K562 (cell line): ENCODE measurements around the gene AAGAB. TPM values are rescaled to one million over a fixed set of nuclear protein-coding genes. Genes with fewer than 3 reads are reported as not detected.

Experiments used
- BCL6 ChIP-seq: fragments of 250-450 bp; sonication (Bioruptor Pico); IDR thresholded peaks from 2 replicates; pipeline ENCODE4 v1.4.0; 2020
- BRD9 ChIP-seq: fragments of 450-650 bp; IDR thresholded peaks from 2 replicates; pipeline ENCODE4 v1.6.1; 2018; ENCODE audit warnings: low read depth; ENCODE audit not compliant: partially characterized antibody
- CBX3 ChIP-seq, 2 experiments: IDR thresholded peaks; 1 replicate in 1 of 2; 2 replicates in 1 of 2; pipeline ENCODE4 v1.6.1; 2012; ENCODE audit warnings: inconsistent platforms in 2 of 2, low read length in 2 of 2, borderline replicate concordance in 1 of 2, control low read depth in 1 of 2
- CHD4 ChIP-seq: fragments of 200-600 bp; sonication (generic); IDR thresholded peaks from 3 replicates; pipeline ENCODE4 v1.6.1; 2012; ENCODE audit warnings: low read depth, mild to moderate bottlenecking, mixed read lengths, low read length, inconsistent platforms; ENCODE audit not compliant: insufficient read depth, insufficient replicate concordance, poor library complexity, severe bottlenecking
- DNMT1 ChIP-seq: fragments of 450-650 bp; IDR thresholded peaks from 2 replicates; pipeline ENCODE4 v1.6.1; 2016; ENCODE audit warnings: antibody characterized with exemption, mild to moderate bottlenecking
- ELF4 ChIP-seq: fragments of 450-650 bp; formaldehyde crosslinking; IDR thresholded peaks from 2 replicates; pipeline ENCODE4 v1.4.0; 2022; ENCODE audit warnings: missing genetic modification characterization
- EWSR1 ChIP-seq: fragments of 450-650 bp; IDR thresholded peaks from 2 replicates; pipeline ENCODE4 v1.6.1; 2018; ENCODE audit warnings: borderline replicate concordance, mild to moderate bottlenecking, low read depth, moderate library complexity; ENCODE audit not compliant: partially characterized antibody
- FOS ChIP-seq: IDR thresholded peaks from 3 replicates; pipeline ENCODE4 v1.6.1; 2011; ENCODE audit not compliant: insufficient read length; ENCODE audit errors: extremely low read depth
- FOXK1 ChIP-seq: sonication (generic); formaldehyde crosslinking; IDR thresholded peaks from 2 replicates; pipeline ENCODE4 v1.8.0; 2022; ENCODE audit warnings: missing genetic modification reagents, mild to moderate bottlenecking, borderline replicate concordance
- HMG20A ChIP-seq: fragments of 450-650 bp; formaldehyde crosslinking; conservative IDR thresholded peaks from 2 replicates; pipeline ENCODE4 v1.4.0; 2020; ENCODE audit warnings: mild to moderate bottlenecking, mixed read lengths
- IRF9 ChIP-seq: fragments of 450-650 bp; IDR thresholded peaks from 2 replicates; pipeline ENCODE4 v1.6.1; 2016; ENCODE audit warnings: missing biosample characterization, missing genetic modification characterization
- MEF2A ChIP-seq: IDR thresholded peaks from 2 replicates; pipeline ENCODE4 v1.6.1; 2011; ENCODE audit warnings: low read depth, mild to moderate bottlenecking, low read length, moderate library complexity; ENCODE audit not compliant: control insufficient read depth
- NCOA6 ChIP-seq: fragments of 450-650 bp; IDR thresholded peaks from 2 replicates; pipeline ENCODE4 v1.6.1; 2017; ENCODE audit warnings: mild to moderate bottlenecking
- NELFE ChIP-seq: IDR thresholded peaks from 2 replicates; pipeline ENCODE4 v1.6.1; 2011; ENCODE audit warnings: mild to moderate bottlenecking; ENCODE audit not compliant: insufficient read depth, insufficient read length
- NFATC3 ChIP-seq: fragments of 450-650 bp; IDR thresholded peaks from 2 replicates; pipeline ENCODE4 v1.6.1; 2017; ENCODE audit warnings: mild to moderate bottlenecking
- NFRKB ChIP-seq: fragments of 450-650 bp; IDR thresholded peaks from 2 replicates; pipeline ENCODE4 v1.6.1; 2016; ENCODE audit warnings: low read depth
- PURB ChIP-seq: sonication (generic); formaldehyde crosslinking; IDR thresholded peaks from 2 replicates; pipeline ENCODE4 v1.9.0; 2021; ENCODE audit warnings: low read depth, mild to moderate bottlenecking, missing genetic modification reagents
- RBBP5 ChIP-seq: fragments of 200-600 bp; sonication (generic); IDR thresholded peaks from 2 replicates; pipeline ENCODE4 v1.6.1; 2012; ENCODE audit warnings: borderline replicate concordance, mild to moderate bottlenecking, low read length, control low read depth, inconsistent platforms; ENCODE audit not compliant: insufficient read depth, poor library complexity, severe bottlenecking
- RERE ChIP-seq: sonication (generic); formaldehyde crosslinking; IDR thresholded peaks from 2 replicates; pipeline ENCODE4 v1.8.0; 2023; ENCODE audit warnings: missing genetic modification reagents, mild to moderate bottlenecking, borderline replicate concordance
- RHOXF2B ChIP-seq: fragments of 250-450 bp; sonication (Bioruptor Pico); conservative IDR thresholded peaks from 2 replicates; pipeline ENCODE4 v1.5.1; 2021
- TCF7L2 ChIP-seq: fragments of 150-350 bp; IDR thresholded peaks from 2 replicates; pipeline ENCODE4 v1.6.1; 2016; ENCODE audit warnings: low read depth, mild to moderate bottlenecking, low read length, moderate library complexity
- TSC22D4 ChIP-seq: fragments of 450-650 bp; IDR thresholded peaks from 2 replicates; pipeline ENCODE4 v1.6.1; 2016; ENCODE audit warnings: missing genetic modification characterization, missing biosample characterization, control low read depth
- U2AF1 ChIP-seq: fragments of 200-400 bp; formaldehyde crosslinking; optimal IDR thresholded peaks from 2 replicates; pipeline ENCODE3; 2017; ENCODE audit warnings: mild to moderate bottlenecking, low read depth, low read length, moderate library complexity
- ZC3H11A ChIP-seq: IDR thresholded peaks from 2 replicates; pipeline ENCODE4 v1.6.1; 2012; ENCODE audit warnings: low read depth, low read length, improper control_type of control experiment
- ZNF408 ChIP-seq: fragments of 250-450 bp; sonication (Bioruptor Pico); IDR thresholded peaks from 2 replicates; pipeline ENCODE4 v1.4.0; 2020; ENCODE audit warnings: low read depth, mild to moderate bottlenecking, moderate library complexity
- polyA plus RNA-seq, 8 experiments: library from polyadenylated mRNA; depleted of rRNA in 4 of 8; stranded (reverse) in 5 of 8; unstranded in 3 of 8; fragments of >200 nt; fragmentation: Nextera tagmentation in 2 of 8; fragmentation: Illumina TruSeq in 1 of 8; extraction: Ambion mirVana in 2 of 8; extraction: Trizol in 1 of 8; gene quantifications; 2 replicates each; pipeline versions ENCODE4 v1.2.1 to v1.2.3, GENCODE V29; 2011 to 2014; ENCODE audit warnings: inconsistent platforms in 1 of 8, missing spikeins in 1 of 8
- total RNA-seq, 7 experiments: library from RNA; depleted of rRNA in 6 of 7; stranded (reverse); fragments of >200 nt in 6 of 7; fragmentation: Illumina TruSeq in 2 of 7; extraction: Trizol in 2 of 7; gene quantifications; 2 replicates each; pipeline versions ENCODE4 v1.2.1 to v1.2.3, GENCODE V29; 2011 to 2021; ENCODE audit warnings: low replicate concordance in 1 of 7

The AAGAB gene
- total and polyA plus RNA-seq, 9 of the 15 experiments (the other 6 are each of a cell fraction or from before 2014, with no cell fraction given) = 17.8 to 109 (median 58.3) TPM

DNA sequence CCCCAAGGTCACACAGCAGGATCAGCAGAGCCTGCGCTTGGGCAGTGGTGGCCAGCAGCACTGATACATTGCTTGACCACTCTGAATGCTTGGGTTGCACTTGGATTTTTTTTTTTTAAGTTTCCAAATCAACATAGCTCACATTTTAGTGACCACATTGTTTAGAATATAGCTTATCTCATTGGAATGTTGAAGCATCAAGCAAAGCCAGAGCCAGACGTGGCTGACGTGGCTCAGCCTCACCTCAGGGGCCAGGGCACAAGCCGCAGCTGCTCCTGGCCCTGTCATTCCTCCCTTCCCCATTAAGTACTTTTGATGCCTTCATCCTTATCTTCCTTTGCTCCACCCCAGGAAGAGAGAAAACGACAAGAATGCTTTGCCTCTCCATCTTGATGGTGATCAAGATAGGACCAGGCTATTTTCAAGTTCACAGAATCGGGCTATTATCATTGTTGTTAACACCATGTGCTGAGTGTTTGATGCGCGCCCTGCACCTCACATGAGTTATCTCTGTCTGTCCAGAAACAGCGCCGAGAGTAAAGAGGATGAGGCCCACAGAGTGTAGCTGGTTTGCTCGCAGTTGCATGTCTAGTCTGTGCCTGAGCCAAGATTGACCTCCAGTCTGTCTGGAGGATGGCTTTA is 75.8 kb downstream of the AAGAB start (continued):
- TF ChIP-seq NCOA6 = no peak
- no peak for TF ChIP-seq PURB
- no peak for TF ChIP-seq NFATC3
- no peak for TF ChIP-seq BRD9
- TF ChIP-seq BCL6 (CRISPR knock-in tag) = no peak
- TF ChIP-seq TSC22D4 (tag) = no peak
- TF ChIP-seq ZNF408 (CRISPR knock-in tag) = no peak
- TF ChIP-seq DNMT1 = no peak
- no peak for TF ChIP-seq TCF7L2
- TF ChIP-seq RHOXF2B (CRISPR knock-in tag) = no peak
- TF ChIP-seq RERE (CRISPR knock-in tag) = no peak
- TF ChIP-seq FOS = no peak
- TF ChIP-seq MEF2A = no peak
- no peak for TF ChIP-seq EWSR1
- no peak for TF ChIP-seq IRF9
- TF ChIP-seq HMG20A (CRISPR knock-in tag) = no peak
- TF ChIP-seq NELFE = no peak
- TF ChIP-seq CHD4 = no peak
- no peak for TF ChIP-seq ELF4 (CRISPR knock-in tag)
- TF ChIP-seq FOXK1 (CRISPR knock-in tag) = no peak
- TF ChIP-seq RBBP5 = no peak
- no peak for TF ChIP-seq CBX3 (IDR thresholded peaks at IDR 0.05; ENCODE audit: borderline replicate concordance in 1 of 2, low read length in 2 of 2)
- no peak for TF ChIP-seq NFRKB
- TF ChIP-seq U2AF1 = no peak
- no peak for TF ChIP-seq ZC3H11A
